B cell (primary cell): Measurements from ENCODE around the gene GRK6. TPM values are rescaled to one million over a fixed set of nuclear protein-coding genes. Genes with fewer than 3 reads are reported as not detected.

Source experiments
- ATAC-seq: fragments of 200-7000 bp; cut with Tn5 transposase; one replicate; pipeline ENCODE4 v1.10.0; 2021; ENCODE audit warnings: low read depth, mild to moderate bottlenecking, moderate number of reproducible peaks, moderate library complexity
- CTCF ChIA-PET: fragments of 350-600 bp; sonication (Branson Sonifier 250); formaldehyde crosslinking; loops from one replicate; lab custom pipeline; 2021; ENCODE audit warnings: antibody characterized with exemption, inconsistent platforms; lab: Charles Lee
- POLR2A ChIA-PET: fragments of 350-600 bp; sonication (Branson Sonifier 250); formaldehyde crosslinking; loops from one replicate; lab custom pipeline; 2021; ENCODE audit warnings: antibody characterized with exemption; lab: Charles Lee
- DNase-seq: peaks from one replicate; pipeline ENCODE4 v3.0.0; 2013
- H2AFZ ChIP-seq: 2 replicates; pipeline ENCODE4 v1.6.1; 2012; ENCODE audit warnings: mild to moderate bottlenecking, low read depth, low read length; ENCODE audit not compliant: insufficient read depth, poor library complexity, severe bottlenecking
- H3K27ac ChIP-seq, 2 donors: 1 replicate in 1 of 2; 2 replicates in 1 of 2; pipeline ENCODE4 v1.5.1; 2012 to 2013; ENCODE audit warnings: low read length in 2 of 2, mild to moderate bottlenecking in 2 of 2, moderate library complexity in 1 of 2
- H3K27me3 ChIP-seq, 4 experiments: fragments of 200-600 bp in 1 of 4; sonication (generic) in 1 of 4; replicated peaks in 1 of 4; 1 replicate in 2 of 4; 2 replicates in 2 of 4; pipeline versions ENCODE4 v1.6.1 to v1.7.0; 2013 to 2016; ENCODE audit warnings: low read length in 3 of 4, mild to moderate bottlenecking in 2 of 4, mixed read lengths in 1 of 4, moderate library complexity in 1 of 4; ENCODE audit not compliant: insufficient read depth in 4 of 4, control insufficient read depth in 3 of 4; ENCODE audit errors: control extremely low read depth in 1 of 4
- H3K36me3 ChIP-seq, 2 experiments: replicated peaks in 1 of 2; 1 replicate in 1 of 2; 2 replicates in 1 of 2; pipeline versions ENCODE4 v1.6.1 to v1.7.1; 2013; ENCODE audit warnings: low read length in 1 of 2; ENCODE audit not compliant: insufficient read depth in 2 of 2, control insufficient read depth in 1 of 2; ENCODE audit errors: control extremely low read depth in 1 of 2, extremely low read depth in 1 of 2
- H3K4me1 ChIP-seq, 2 donors: fragments of 200-600 bp in 1 of 2; sonication (generic) in 1 of 2; 1 replicate in 1 of 2; 2 replicates in 1 of 2; pipeline versions ENCODE4 v1.5.1 to v1.6.1; 2013 to 2017; ENCODE audit warnings: low read length in 2 of 2; ENCODE audit not compliant: control insufficient read depth in 2 of 2, insufficient read depth in 2 of 2
- H3K4me2 ChIP-seq: replicated peaks from 2 replicates; pipeline ENCODE3; 2012; ENCODE audit warnings: mild to moderate bottlenecking, low read depth, low read length; ENCODE audit not compliant: poor library complexity, severe bottlenecking
- H3K4me3 ChIP-seq, 5 experiments: fragments of 200-600 bp in 1 of 5; sonication (generic) in 1 of 5; 1 replicate in 3 of 5; 2 replicates in 2 of 5; pipeline versions ENCODE4 v1.5.1 to v1.7.0; 2011 to 2016; ENCODE audit warnings: low read length in 4 of 5, mild to moderate bottlenecking in 4 of 5, low read depth in 2 of 5, control low read depth in 1 of 5, moderate library complexity in 1 of 5; ENCODE audit not compliant: insufficient read depth in 1 of 5; ENCODE audit errors: control extremely low read depth in 1 of 5, extremely low read depth in 1 of 5
- H3K79me2 ChIP-seq: fragments of 200-600 bp; sonication (generic); one replicate; pipeline ENCODE4 v1.6.0; 2016; ENCODE audit warnings: low read length; ENCODE audit not compliant: control insufficient read depth, insufficient read depth
- H3K9ac ChIP-seq: fragments of 200-600 bp; sonication (generic); 2 replicates; pipeline ENCODE4 v1.6.1; 2017; ENCODE audit warnings: mild to moderate bottlenecking, low read length, moderate library complexity
- H3K9me3 ChIP-seq, 3 donors: one replicate each; pipeline versions ENCODE4 v1.6.1 to v1.7.1; 2013; ENCODE audit warnings: low read length in 2 of 3; ENCODE audit not compliant: control insufficient read depth in 2 of 3, insufficient read depth in 1 of 3; ENCODE audit errors: control extremely low read depth in 1 of 3
- H4K20me1 ChIP-seq: 2 replicates; pipeline ENCODE4 v1.6.0; 2012; ENCODE audit warnings: mild to moderate bottlenecking, low read length; ENCODE audit not compliant: insufficient read depth, control insufficient read depth, poor library complexity, severe bottlenecking
- H3K27ac Mint-ChIP-seq: one replicate; pipeline ENCODE4 v1.8.0; 2021; ENCODE audit warnings: mixed read lengths
- H3K27me3 Mint-ChIP-seq: one replicate; pipeline ENCODE4 v1.8.0; 2021; ENCODE audit warnings: mixed read lengths
- H3K4me1 Mint-ChIP-seq: one replicate; pipeline ENCODE4 v1.8.0; 2021; ENCODE audit warnings: mixed read lengths
- H3K4me3 Mint-ChIP-seq: one replicate; pipeline ENCODE4 v1.8.0; 2021; ENCODE audit warnings: mixed read lengths
- H3K9me3 Mint-ChIP-seq: one replicate; pipeline ENCODE4 v1.8.0; 2022; ENCODE audit warnings: mixed read lengths; ENCODE audit not compliant: insufficient read depth
- CTCF ChIP-seq: fragments of 200-600 bp; IDR thresholded peaks from one replicate; pipeline ENCODE4 v1.8.0; 2022; ENCODE audit warnings: antibody characterized with exemption, mild to moderate bottlenecking
- EZH2 ChIP-seq: IDR thresholded peaks from 2 replicates; pipeline ENCODE4 v1.6.1; 2012; ENCODE audit warnings: borderline replicate concordance, low read depth, mild to moderate bottlenecking, moderate library complexity, low read length; ENCODE audit not compliant: insufficient read depth, poor library complexity, severe bottlenecking
- WGBS: methylation state at CpG from one replicate; pipeline ENCODE4 v1.1.5; 2013; ENCODE audit warnings: missing lambda C conversion rate; ENCODE audit not compliant: insufficient coverage; 5-methylcytosine and 5-hydroxymethylcytosine counted together
- intact Hi-C: fragments of 100-400 bp; cut with micrococcal nuclease; formaldehyde crosslinking; loops from one replicate; pipeline ENCODE4 v1.10.0; 2022
- polyA plus RNA-seq: library from polyadenylated mRNA; depleted of rRNA; stranded (reverse); fragments of >200 nt; gene quantifications from 2 replicates; pipeline ENCODE4 v1.2.3, GENCODE V29; 2012
- total RNA-seq, 2 donors: library from RNA; stranded (reverse); fragments of 120-200 nt in 1 of 2; gene quantifications; 1 replicate in 1 of 2; 2 replicates in 1 of 2; pipeline versions ENCODE4 v1.2.3 to v1.2.4, GENCODE V29; 2013 to 2022

Gene GRK6
- total and polyA plus RNA-seq, 2 donors (not counting 1 experiment from before 2014, with no cell fraction given), result 155 to 173 TPM

- H3K79me2 ChIP-seq, result peaks cover 3% of the 10 kb centered on the region
- no peak overlapping the region for H3K27ac Mint-ChIP-seq
- ATAC-seq (no peak), DNase-seq (no peak)
- no peak overlapping the region for H3K9ac ChIP-seq
- no peak overlapping the region for H2AFZ ChIP-seq
- intact Hi-C loops, result no loop called here
- 87% methylated on average over 7 of the region's 15 CpGs for WGBS
- peaks cover 0 to 8% of the 10 kb centered on the region in 2 experiments for H3K36me3 ChIP-seq
- no peak overlapping the region for H3K4me3 Mint-ChIP-seq
- ChIA-PET POLR2A (no interaction called here), CTCF (interaction anchor here (2.1 kb wide), 1 partner anchor 14 kb away, joined by 11 read pairs; no protein-coding TSS in a partner anchor)
- no peak overlapping the region for H3K4me3 ChIP-seq
- no peak overlapping the region for H3K4me2 ChIP-seq
- H3K9me3 ChIP-seq, result no peaks in the 10 kb centered on the region
- no peaks in the 10 kb centered on the region for H3K27me3 Mint-ChIP-seq
- no peak for TF ChIP-seq EZH2
- no peak overlapping the region for H3K27ac ChIP-seq
- H3K4me1 ChIP-seq, result no peaks in the 10 kb centered on the region
- peaks cover 2% of the 10 kb centered on the region for H3K4me1 Mint-ChIP-seq
- no peaks in the 10 kb centered on the region for H4K20me1 ChIP-seq
- H3K27me3 ChIP-seq, result no peaks in the 10 kb centered on the region
- H3K9me3 Mint-ChIP-seq, result no peaks in the 10 kb centered on the region
These were observed 61.5 kb downstream of the GRK6 start for GRCh38 chr5:177487975-177488374.

- H3K4me1 ChIP-seq, result peaks cover 6 to 9% of the 10 kb centered on the region in 2 donors
- CTCF ChIA-PET, result interaction anchor here (0.9 to 2.1 kb wide), 5 partner anchors 9 to 99 kb away, joined by 3 to 11 read pairs (median 5); no protein-coding TSS in a partner anchor
- Mint-ChIP-seq H3K27me3 (no peaks in the 10 kb centered on the region), H3K27ac (no peak overlapping the region), H3K9me3 (no peaks in the 10 kb centered on the region), H3K4me3 (no peak overlapping the region), H3K4me1 (peaks cover 14% of the 10 kb centered on the region)
- ATAC-seq (no peak), DNase-seq (no peak)
- 89% methylated on average over 21 of the region's 26 CpGs for WGBS
- no peak overlapping the region for H3K27ac ChIP-seq
- intact Hi-C loops, result no loop called here
- no peak overlapping the region for H3K9ac ChIP-seq
- H3K4me3 ChIP-seq, result no peak overlapping the region
- peaks cover 0 to 8% of the 10 kb centered on the region in 2 experiments for H3K36me3 ChIP-seq
- no peak overlapping the region for H2AFZ ChIP-seq
- H3K79me2 ChIP-seq, result peaks cover 3% of the 10 kb centered on the region
- no peaks in the 10 kb centered on the region for H3K27me3 ChIP-seq
- no peak for TF ChIP-seq EZH2
- TF ChIP-seq CTCF, result no peak
- no peak overlapping the region for H3K4me2 ChIP-seq
- POLR2A ChIA-PET, result interaction anchor here (0.6 kb wide), 1 partner anchor 107 kb away, joined by 3 read pairs; no protein-coding TSS in a partner anchor
- H4K20me1 ChIP-seq, result no peaks in the 10 kb centered on the region
- H3K9me3 ChIP-seq, result no peaks in the 10 kb centered on the region
These were observed 62.7 kb downstream of the GRK6 start for GRCh38 chr5:177489119-177489716.
